GM23338 (cell line): Measurements from ENCODE around the gene STAC2.

ENCODE experiments used
- CREB1 ChIP-seq: fragments of 250-450 bp; sonication (Bioruptor Pico); IDR thresholded peaks from 2 replicates; pipeline ENCODE4 v1.5.0; 2020; ENCODE audit warnings: low read depth, mild to moderate bottlenecking, moderate library complexity
- EZH2 ChIP-seq: fragments of 200-600 bp; sonication (generic); IDR thresholded peaks from one replicate; pipeline ENCODE4 v1.8.0; 2017; ENCODE audit warnings: antibody characterized with exemption, mild to moderate bottlenecking, low read depth; ENCODE audit not compliant: unreplicated experiment
- EZH2phosphoT487 ChIP-seq: fragments of 200-600 bp; sonication (generic); IDR thresholded peaks from one replicate; pipeline ENCODE4 v1.8.1; 2018; ENCODE audit warnings: antibody characterized with exemption; ENCODE audit not compliant: unreplicated experiment
- JUNB ChIP-seq: IDR thresholded peaks from one replicate; pipeline ENCODE4 v1.6.1; 2016; ENCODE audit warnings: antibody characterized with exemption; ENCODE audit not compliant: unreplicated experiment
- NANOG ChIP-seq: IDR thresholded peaks from 2 replicates; pipeline ENCODE4 v1.6.1; 2016; ENCODE audit warnings: antibody characterized with exemption, borderline replicate concordance
- POLR2AphosphoS5 ChIP-seq: IDR thresholded peaks from 2 replicates; pipeline ENCODE4 v1.6.1; 2016; ENCODE audit warnings: antibody characterized with exemption, low read depth
- TF ChIP-seq, protein P1 (sequence below), 2 experiments: fragments of 200-600 bp in 1 of 2; sonication (generic) in 1 of 2; conservative IDR thresholded peaks; 2 replicates each; pipeline versions ENCODE4 v1.5.1 to v1.6.1; 2016 to 2017; ENCODE audit warnings: antibody characterized with exemption in 2 of 2, low read depth in 2 of 2, mild to moderate bottlenecking in 2 of 2, moderate library complexity in 1 of 2
- TF ChIP-seq, protein P2 (sequence below): IDR thresholded peaks from one replicate; pipeline ENCODE4 v1.6.1; 2018; ENCODE audit warnings: antibody characterized with exemption; ENCODE audit not compliant: unreplicated experiment

DNA sequence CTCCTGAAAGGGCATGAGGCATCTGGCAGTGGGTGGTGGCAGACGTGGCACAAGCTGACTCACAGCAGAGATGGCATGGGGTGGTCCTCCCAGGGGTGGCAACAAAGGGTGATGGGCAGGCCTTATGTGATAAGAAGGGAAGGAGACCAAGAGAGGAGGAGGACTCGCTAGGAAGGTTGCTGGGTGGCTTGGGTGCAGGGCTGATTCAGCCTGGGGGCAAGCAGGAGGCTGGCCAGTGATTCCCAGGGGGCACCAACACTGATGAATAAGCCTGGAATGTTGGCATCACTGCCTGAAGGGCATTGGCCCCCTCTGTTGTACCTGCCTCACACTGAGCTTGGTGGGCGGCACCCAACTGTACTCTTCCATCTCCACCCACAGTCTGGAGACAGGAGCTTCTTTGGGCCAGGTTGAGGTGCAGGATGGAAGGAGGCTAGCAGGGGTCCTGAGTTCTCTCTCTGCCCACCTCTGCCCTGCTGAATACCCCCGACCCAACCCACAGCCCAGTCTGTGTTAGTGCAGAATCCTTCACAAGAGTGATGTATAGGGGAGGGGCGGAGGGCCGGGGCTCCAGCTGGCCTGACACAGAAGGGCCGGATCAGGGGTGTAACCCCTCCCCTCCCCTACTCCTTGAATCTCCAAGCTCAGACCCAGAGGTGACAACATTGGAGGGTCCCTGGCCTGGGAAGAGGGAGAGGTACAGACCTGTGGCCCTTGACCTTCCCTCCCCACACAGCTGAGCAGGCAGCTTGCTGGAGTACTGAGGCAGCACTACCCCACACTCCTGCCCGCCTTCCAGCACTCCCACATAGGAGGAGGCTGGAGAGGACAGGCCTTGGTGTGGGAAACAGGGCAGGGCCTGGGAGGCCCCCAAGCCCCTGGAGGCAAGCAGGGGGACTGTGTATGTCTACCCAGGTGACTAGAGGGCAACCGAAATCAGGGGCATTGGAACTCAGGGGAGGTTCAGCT is 2.6 kb downstream of the STAC2 start:
- TF ChIP-seq, protein P1, sequence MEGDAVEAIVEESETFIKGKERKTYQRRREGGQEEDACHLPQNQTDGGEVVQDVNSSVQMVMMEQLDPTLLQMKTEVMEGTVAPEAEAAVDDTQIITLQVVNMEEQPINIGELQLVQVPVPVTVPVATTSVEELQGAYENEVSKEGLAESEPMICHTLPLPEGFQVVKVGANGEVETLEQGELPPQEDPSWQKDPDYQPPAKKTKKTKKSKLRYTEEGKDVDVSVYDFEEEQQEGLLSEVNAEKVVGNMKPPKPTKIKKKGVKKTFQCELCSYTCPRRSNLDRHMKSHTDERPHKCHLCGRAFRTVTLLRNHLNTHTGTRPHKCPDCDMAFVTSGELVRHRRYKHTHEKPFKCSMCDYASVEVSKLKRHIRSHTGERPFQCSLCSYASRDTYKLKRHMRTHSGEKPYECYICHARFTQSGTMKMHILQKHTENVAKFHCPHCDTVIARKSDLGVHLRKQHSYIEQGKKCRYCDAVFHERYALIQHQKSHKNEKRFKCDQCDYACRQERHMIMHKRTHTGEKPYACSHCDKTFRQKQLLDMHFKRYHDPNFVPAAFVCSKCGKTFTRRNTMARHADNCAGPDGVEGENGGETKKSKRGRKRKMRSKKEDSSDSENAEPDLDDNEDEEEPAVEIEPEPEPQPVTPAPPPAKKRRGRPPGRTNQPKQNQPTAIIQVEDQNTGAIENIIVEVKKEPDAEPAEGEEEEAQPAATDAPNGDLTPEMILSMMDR (conservative IDR thresholded peaks at IDR 0.05; ENCODE audit: low read depth in 2 of 2): no peak
- TF ChIP-seq EZH2phosphoT487 (no peak), EZH2 (no peak), POLR2AphosphoS5 (no peak), NANOG (no peak), JUNB (no peak), CREB1 (CRISPR knock-in tag) (no peak)
- TF ChIP-seq, protein P2, sequence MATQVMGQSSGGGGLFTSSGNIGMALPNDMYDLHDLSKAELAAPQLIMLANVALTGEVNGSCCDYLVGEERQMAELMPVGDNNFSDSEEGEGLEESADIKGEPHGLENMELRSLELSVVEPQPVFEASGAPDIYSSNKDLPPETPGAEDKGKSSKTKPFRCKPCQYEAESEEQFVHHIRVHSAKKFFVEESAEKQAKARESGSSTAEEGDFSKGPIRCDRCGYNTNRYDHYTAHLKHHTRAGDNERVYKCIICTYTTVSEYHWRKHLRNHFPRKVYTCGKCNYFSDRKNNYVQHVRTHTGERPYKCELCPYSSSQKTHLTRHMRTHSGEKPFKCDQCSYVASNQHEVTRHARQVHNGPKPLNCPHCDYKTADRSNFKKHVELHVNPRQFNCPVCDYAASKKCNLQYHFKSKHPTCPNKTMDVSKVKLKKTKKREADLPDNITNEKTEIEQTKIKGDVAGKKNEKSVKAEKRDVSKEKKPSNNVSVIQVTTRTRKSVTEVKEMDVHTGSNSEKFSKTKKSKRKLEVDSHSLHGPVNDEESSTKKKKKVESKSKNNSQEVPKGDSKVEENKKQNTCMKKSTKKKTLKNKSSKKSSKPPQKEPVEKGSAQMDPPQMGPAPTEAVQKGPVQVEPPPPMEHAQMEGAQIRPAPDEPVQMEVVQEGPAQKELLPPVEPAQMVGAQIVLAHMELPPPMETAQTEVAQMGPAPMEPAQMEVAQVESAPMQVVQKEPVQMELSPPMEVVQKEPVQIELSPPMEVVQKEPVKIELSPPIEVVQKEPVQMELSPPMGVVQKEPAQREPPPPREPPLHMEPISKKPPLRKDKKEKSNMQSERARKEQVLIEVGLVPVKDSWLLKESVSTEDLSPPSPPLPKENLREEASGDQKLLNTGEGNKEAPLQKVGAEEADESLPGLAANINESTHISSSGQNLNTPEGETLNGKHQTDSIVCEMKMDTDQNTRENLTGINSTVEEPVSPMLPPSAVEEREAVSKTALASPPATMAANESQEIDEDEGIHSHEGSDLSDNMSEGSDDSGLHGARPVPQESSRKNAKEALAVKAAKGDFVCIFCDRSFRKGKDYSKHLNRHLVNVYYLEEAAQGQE: no peak
